Esophagus squamous epithelium (tissue), 5 donors: ENCODE data around the gene FILIP1. TPM values are rescaled to one million over a fixed set of nuclear protein-coding genes. Genes with fewer than 3 reads are reported as not detected.

Experiments
- DNase-seq: peaks from one replicate; lab custom pipeline; 2025; lab: John Stamatoyannopoulos, UW
- H3K27ac ChIP-seq, 4 donors: fragments of 200-600 bp; sonication (generic); one replicate each; pipeline ENCODE4 v1.5.1; 2016 to 2019; ENCODE audit warnings: mild to moderate bottlenecking in 1 of 4
- H3K27me3 ChIP-seq, 4 donors: fragments of 200-600 bp; sonication (generic); 1 replicate in 3 of 4; 2 replicates in 1 of 4; pipeline versions ENCODE4 v1.5.1 to v1.6.0; 2017 to 2021; ENCODE audit warnings: antibody characterized with exemption in 1 of 4
- H3K36me3 ChIP-seq, 3 donors: fragments of 200-600 bp; sonication (generic); one replicate each; pipeline ENCODE4 v1.5.1; 2016 to 2019
- H3K4me1 ChIP-seq, 3 donors: fragments of 200-600 bp; sonication (generic); one replicate each; pipeline ENCODE4 v1.5.1; 2017 to 2019
- H3K4me3 ChIP-seq, 4 donors: fragments of 200-600 bp; sonication (generic); 1 replicate in 3 of 4; 2 replicates in 1 of 4; pipeline ENCODE4 v1.5.1; 2016 to 2019; ENCODE audit warnings: mild to moderate bottlenecking in 2 of 4, moderate library complexity in 1 of 4
- H3K9me3 ChIP-seq, 3 donors: fragments of 200-600 bp; sonication (generic); one replicate each; pipeline ENCODE4 v1.5.1; 2016 to 2019
- CTCF ChIP-seq, 6 experiments: fragments of 450-650 bp in 4 of 6; fragments of 200-600 bp in 2 of 6; sonication (generic) in 2 of 6; IDR thresholded peaks; one replicate each; pipeline ENCODE4 v1.5.1; 2016 to 2019; ENCODE audit warnings: antibody characterized with exemption in 6 of 6, mild to moderate bottlenecking in 4 of 6, moderate library complexity in 4 of 6
- POLR2A ChIP-seq, 4 donors: fragments of 450-650 bp; IDR thresholded peaks; one replicate each; pipeline ENCODE4 v1.6.1; 2017; ENCODE audit warnings: antibody characterized with exemption in 4 of 4, mild to moderate bottlenecking in 4 of 4, moderate library complexity in 3 of 4
- WGBS, 2 donors: methylation state at CpG; one replicate each; pipeline ENCODE4 v1.1.5; 2018; 5-methylcytosine and 5-hydroxymethylcytosine counted together
- intact Hi-C: fragments of 100-400 bp; cut with DNase I; formaldehyde crosslinking; loops from one replicate; pipeline ENCODE4 v1.15.0; 2022
- total RNA-seq, 4 donors: library from RNA; depleted of rRNA; stranded (reverse); fragments of >200 nt; gene quantifications; one replicate each; pipeline ENCODE4 v1.1.0, GENCODE V29; 2016
- donor health status: DM: yes; HTN: yes; CAD: no.

Gene FILIP1
- total RNA-seq, 4 donors from 2014 or later: 0.49 to 13.4 (median 2.3) TPM

GRCh38 chr6:75257343-75258087 is 236.1 kb downstream of the FILIP1 start:
- no peak overlapping the region for H3K4me3 ChIP-seq
- peaks cover 0 to 97% (median 8%) of the 10 kb centered on the region in 3 donors for H3K36me3 ChIP-seq
- no peak for TF ChIP-seq CTCF (IDR thresholded peaks at IDR 0.05)
- TF ChIP-seq POLR2A (IDR thresholded peaks at IDR 0.05): no peak
- H3K9me3 ChIP-seq: no peaks in the 10 kb centered on the region
- WGBS, 2 donors: 94 to 95% methylated on average over 1 of the region's 1 CpG
- intact Hi-C loops: no loop called here
- H3K27ac ChIP-seq: no peak overlapping the region
- no peaks in the 10 kb centered on the region for H3K27me3 ChIP-seq
- no peaks in the 10 kb centered on the region for H3K4me1 ChIP-seq
- DNase-seq: no peak

- DNase-seq: no peak
- 61 to 75% methylated on average over 2 of the region's 2 CpGs for WGBS, 2 donors
- Histone ChIP-seq H3K4me1 (no peaks in the 10 kb centered on the region), H3K9me3 (no peaks in the 10 kb centered on the region), H3K27ac (no peak overlapping the region), H3K27me3 (no peaks in the 10 kb centered on the region), H3K4me3 (no peak overlapping the region), H3K36me3 (peaks cover 0 to 34% (median 6%) of the 10 kb centered on the region in 3 donors)
- intact Hi-C loops: no loop called here
- no peak for TF ChIP-seq CTCF (IDR thresholded peaks at IDR 0.05)
- no peak for TF ChIP-seq POLR2A (IDR thresholded peaks at IDR 0.05)
Observed at GRCh38 chr6:75250552-75250951, 243.0 kb downstream of the FILIP1 start.

GRCh38 chr6:75249837-75250236 is 243.8 kb downstream of the FILIP1 start:
- H3K36me3 ChIP-seq: peaks cover 0 to 27% (median 0%) of the 10 kb centered on the region in 3 donors
- no peak for TF ChIP-seq POLR2A (IDR thresholded peaks at IDR 0.05)
- no peak for TF ChIP-seq CTCF (IDR thresholded peaks at IDR 0.05)
- H3K27me3 ChIP-seq: no peaks in the 10 kb centered on the region
- DNase-seq: no peak
- no peaks in the 10 kb centered on the region for H3K4me1 ChIP-seq
- H3K9me3 ChIP-seq: no peaks in the 10 kb centered on the region
- no peak overlapping the region for H3K4me3 ChIP-seq
- no peak overlapping the region for H3K27ac ChIP-seq
- intact Hi-C loops: no loop called here

- H3K27ac ChIP-seq: no peak overlapping the region
- peaks cover 0 to 8% (median 0%) of the 10 kb centered on the region in 3 donors for H3K36me3 ChIP-seq
- intact Hi-C loops: no loop called here
- H3K4me3 ChIP-seq: no peak overlapping the region
- H3K27me3 ChIP-seq: no peaks in the 10 kb centered on the region
- no peak for TF ChIP-seq CTCF (IDR thresholded peaks at IDR 0.05)
- TF ChIP-seq POLR2A (IDR thresholded peaks at IDR 0.05): no peak
- WGBS, 2 donors: 36 to 58% methylated on average over 2 of the region's 2 CpGs
- peaks cover 4 to 24% (median 11%) of the 10 kb centered on the region in 3 donors for H3K4me1 ChIP-seq
- no peaks in the 10 kb centered on the region for H3K9me3 ChIP-seq
- no peak for DNase-seq
Observed at GRCh38 chr6:75246386-75246785, 247.2 kb downstream of the FILIP1 start.

GRCh38 chr6:75244063-75244584 is 249.5 kb downstream of the FILIP1 start:
- peak overlapping the region; percentile 83 to 97 (median 93) for H3K27ac ChIP-seq
- 14 to 16% methylated on average over 15 of the region's 15 CpGs for WGBS, 2 donors
- H3K36me3 ChIP-seq: peaks cover 0 to 29% (median 0%) of the 10 kb centered on the region in 3 donors
- no peaks in the 10 kb centered on the region for H3K9me3 ChIP-seq
- TF ChIP-seq POLR2A (IDR thresholded peaks at IDR 0.05) (no peak), CTCF (IDR thresholded peaks at IDR 0.05) (no peak)
- DNase-seq: no peak
- intact Hi-C loops: no loop called here
- peak overlapping the region; percentile 48 to 96 (median 68) for H3K4me3 ChIP-seq
- H3K27me3 ChIP-seq: no peaks in the 10 kb centered on the region
- peaks cover 4 to 35% (median 17%) of the 10 kb centered on the region in 3 donors for H3K4me1 ChIP-seq
